Heart left ventricle (tissue), 13 donors: ENCODE results near the gene YY1AP1.

Experiments
- POLR2A ChIP-seq, 2 donors: fragments of 450-650 bp; IDR thresholded peaks; one replicate each; pipeline ENCODE4 v1.6.1; 2017; ENCODE audit warnings: antibody characterized with exemption in 2 of 2, mild to moderate bottlenecking in 2 of 2, moderate library complexity in 2 of 2
- TF ChIP-seq, protein P1 (sequence below), 12 donors: fragments of 200-600 bp; sonication (generic) in 4 of 12; IDR thresholded peaks; one replicate each; pipeline versions ENCODE4 v1.5.0 to v1.8.0; 2018 to 2022; ENCODE audit warnings: antibody characterized with exemption in 12 of 12, mild to moderate bottlenecking in 5 of 12
- donor health status: ischemic (EF 13 %, LVEDD 7.1; RV severe dilation, severe dysfunction).
- donor health status: DM: no; HTN: yes; CAD: no.
- donor health status: DM: no; HTN: no; CAD: no.
- donor health status: ischemic (EF 25% LVEDD 6.9; RV normal size, moderate dysfunction).
- donor health status: ischemic (EF 25% LVEDD 5.7; RV mildly dilated, moderate dysfunction).
- donor health status: ischemic (EF 35%, LVEDD 5.7; RV mildly dilated, moderate dysfunction).
- donor health status: nonischemic (EF 11% LVEDD 7.7; RV severe dilation, severe dysfunction).
- donor health status: DM: yes; HTN: yes; CAD: no.
- donor health status: PGD.
- donor health status: ischemic (EF 29% LVEDD 5.4; RV normal size, mild dysfunction).
- donor health status: nonischemic (EF 23%, LVEDD 6.1; RV moderate dilation, normal function).

- no peak for TF ChIP-seq POLR2A (IDR thresholded peaks at IDR 0.05)
- TF ChIP-seq, protein P1, sequence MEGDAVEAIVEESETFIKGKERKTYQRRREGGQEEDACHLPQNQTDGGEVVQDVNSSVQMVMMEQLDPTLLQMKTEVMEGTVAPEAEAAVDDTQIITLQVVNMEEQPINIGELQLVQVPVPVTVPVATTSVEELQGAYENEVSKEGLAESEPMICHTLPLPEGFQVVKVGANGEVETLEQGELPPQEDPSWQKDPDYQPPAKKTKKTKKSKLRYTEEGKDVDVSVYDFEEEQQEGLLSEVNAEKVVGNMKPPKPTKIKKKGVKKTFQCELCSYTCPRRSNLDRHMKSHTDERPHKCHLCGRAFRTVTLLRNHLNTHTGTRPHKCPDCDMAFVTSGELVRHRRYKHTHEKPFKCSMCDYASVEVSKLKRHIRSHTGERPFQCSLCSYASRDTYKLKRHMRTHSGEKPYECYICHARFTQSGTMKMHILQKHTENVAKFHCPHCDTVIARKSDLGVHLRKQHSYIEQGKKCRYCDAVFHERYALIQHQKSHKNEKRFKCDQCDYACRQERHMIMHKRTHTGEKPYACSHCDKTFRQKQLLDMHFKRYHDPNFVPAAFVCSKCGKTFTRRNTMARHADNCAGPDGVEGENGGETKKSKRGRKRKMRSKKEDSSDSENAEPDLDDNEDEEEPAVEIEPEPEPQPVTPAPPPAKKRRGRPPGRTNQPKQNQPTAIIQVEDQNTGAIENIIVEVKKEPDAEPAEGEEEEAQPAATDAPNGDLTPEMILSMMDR (IDR thresholded peaks at IDR 0.05), result peak in 11 of 12 donors; percentile 31 to 61 (median 51)
Measured at GRCh38 chr1:155729031-155729898, 40.7 kb upstream of the YY1AP1 start.
